GM21360 (cell line): ENCODE data around the gene GLI3.

Experiments
- ATAC-seq: cut with Tn5 transposase; IDR thresholded peaks from one replicate; pipeline ENCODE4 v1.9.1; 2021; ENCODE audit warnings: mild to moderate bottlenecking, moderate library complexity; ENCODE audit not compliant: unreplicated experiment

GLI3 gene

DNA sequence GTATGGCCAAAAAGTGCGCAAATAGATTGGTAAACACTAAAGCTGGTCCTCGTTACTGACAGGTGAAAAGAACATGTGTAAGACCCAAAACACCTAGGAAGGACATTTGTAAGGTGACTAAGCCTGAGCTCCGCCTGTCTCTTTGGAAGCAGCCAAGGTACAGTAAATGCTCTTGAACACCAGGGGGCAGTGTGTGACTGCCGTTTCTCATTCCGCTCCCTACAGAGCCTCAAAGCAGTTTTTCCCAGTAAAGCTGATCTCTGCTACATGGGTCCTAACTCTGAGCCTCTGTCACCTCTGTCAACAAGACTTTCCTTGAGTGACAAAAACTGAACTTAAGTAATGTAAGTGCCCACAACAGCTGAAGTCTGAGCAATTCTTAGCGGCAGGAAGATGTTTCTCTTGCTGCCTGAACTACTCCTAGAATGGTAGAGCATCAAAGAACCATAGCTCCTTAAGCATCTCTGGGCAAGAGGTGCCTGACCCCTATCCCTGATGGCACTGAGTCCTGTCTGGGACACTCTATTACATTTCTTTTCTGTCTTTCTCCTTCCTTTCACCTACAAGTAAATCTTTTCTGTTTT, 296.2 kb downstream of the GLI3 start:
- peak; percentile 76 for ATAC-seq

DNA sequence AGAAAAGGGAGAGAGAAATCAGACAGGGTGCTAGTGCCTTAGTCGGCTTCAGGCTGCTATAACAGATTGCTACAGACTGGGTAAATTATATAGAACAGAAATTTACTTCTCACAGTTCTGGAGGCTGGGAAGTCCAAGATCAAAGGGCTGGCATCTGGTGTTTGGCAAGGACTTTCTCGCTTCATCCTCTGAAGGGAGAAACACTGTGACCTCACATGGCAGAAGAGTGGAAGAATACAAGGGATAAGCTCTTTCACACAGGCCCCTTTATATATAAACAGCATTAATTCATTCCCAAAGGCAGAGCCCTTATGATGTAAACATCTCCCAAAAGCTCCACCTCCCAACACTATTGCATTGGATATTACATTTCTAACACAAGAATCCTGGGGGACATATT, 298.6 kb downstream of the GLI3 start:
- ATAC-seq = no peak

DNA sequence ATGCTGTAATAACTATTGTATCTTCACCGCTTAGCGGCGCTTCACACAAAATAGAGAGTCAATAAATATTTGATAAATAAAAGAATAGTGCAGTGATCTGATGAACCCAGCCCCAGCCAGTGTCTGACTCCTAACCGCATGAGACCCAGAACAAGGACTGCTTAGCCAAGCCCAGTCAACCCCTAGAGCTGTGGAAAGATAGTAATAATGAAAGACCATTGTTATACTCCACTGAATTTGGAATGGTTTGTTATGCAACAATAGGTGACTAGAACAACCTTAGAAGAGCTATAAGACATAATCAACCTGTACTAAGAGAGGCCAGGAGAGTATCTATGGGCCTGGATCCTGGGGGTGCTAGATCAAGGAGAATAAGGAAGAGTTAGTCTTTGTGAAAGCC, 303.6 kb downstream of the GLI3 start:
- ATAC-seq = no peak

DNA sequence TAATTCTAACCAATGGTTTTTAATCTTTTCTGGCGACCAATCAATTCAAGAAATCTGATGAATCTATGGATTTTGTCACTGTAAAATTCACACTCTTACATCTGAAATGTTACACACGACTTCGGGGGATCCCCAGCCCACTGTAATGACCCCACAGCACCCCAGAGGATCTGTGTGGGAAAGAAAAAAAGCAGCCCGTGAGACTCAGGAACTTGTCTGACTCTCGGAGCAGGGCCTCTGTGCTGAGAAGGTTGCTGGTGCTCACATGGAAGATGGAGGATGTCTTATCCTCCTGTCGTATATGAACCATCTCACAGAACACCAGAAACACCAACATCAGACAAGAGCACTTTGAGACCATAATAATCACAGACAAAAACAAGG, 305.8 kb downstream of the GLI3 start:
- no peak for ATAC-seq

DNA sequence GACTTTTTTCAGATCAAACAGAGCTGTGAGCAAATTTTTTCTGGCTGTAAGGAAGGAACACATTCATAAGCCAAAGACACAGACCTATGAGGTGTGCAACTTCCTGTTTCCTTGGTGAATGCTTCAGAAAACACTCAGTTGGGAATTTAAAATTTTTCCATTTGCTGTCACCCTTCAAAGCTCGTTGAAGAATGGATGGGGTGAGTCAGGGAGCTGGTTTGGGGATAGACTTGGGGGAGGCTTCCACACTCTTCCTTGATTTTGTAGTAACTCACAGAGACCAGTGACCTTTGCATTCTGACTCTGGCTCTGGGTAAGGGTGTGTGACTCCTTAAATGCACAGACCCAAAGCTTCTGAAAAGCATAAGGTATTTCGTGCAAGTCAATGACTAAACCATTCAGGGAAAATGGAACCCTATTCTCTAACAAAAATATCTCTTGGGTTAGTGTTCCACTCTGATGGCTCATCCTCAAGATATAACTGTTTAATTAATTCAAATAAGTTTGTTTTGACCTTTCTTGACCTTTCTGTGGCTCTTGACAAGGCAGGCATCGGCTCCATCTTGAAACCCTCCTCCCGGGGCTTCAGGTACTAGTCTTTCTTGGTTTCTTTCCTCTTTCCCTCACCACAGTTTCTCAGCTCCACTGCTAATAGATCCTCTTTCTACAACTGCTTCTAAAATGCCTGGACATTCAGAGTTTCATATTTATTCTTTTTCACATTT, 306.3 kb downstream of the GLI3 start:
- ATAC-seq = no peak

DNA sequence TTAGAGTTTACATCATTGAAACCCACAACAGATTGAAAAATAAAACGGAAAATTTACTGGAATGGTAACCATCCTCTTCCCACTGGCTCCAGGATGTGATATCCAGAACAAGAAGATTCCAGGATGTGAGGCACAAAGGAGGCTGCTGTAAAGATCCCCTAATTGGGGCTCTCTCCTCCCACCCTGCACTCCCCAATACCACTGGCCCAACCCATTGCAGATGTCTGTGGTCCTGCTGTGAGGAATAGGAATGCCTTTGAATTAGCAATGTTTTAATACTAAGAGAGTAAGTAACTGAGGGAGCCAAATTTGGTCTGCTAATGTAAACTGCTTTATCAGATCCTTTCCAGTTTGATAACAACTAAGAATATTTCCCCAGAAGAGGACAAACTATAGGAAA, 308.2 kb downstream of the GLI3 start:
- no peak for ATAC-seq

DNA sequence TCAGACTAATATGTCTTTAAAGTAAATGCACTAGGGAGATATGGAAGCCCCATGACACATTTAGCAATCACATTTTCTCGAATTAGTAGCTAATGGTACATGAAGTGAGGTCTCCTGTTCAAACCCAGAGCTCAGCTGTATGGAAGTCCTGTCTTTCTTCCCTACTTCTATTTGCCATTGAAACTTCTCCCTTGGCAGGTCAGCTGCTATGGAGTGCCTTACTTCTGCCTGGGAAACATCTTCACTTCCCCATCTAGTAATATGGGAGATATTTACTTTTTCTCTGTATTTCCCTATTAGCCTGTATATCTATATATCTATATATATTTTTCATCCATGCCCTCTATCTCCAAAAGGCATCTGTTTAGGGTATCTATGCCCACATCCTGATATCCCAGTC, 308.8 kb downstream of the GLI3 start:
- ATAC-seq = no peak

DNA sequence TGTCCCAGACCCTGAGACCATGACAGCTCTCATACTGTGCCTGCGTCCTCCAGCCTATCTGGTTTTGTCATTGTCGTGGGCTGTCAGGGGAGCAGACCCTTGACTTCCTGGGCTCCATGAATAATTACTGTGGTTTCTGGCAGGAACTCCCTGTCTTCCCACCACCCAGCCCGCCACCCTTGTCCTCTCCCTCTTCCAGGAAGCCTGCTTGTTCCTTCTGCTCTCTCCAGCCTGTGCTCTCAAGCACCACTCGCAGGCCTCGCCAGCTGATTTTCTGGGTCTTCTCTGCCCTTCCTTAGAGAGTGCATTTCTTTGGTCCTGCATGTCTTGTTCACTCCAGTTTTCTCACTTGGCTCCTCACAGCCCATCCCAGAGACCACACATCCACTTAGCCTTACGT, 309.6 kb downstream of the GLI3 start:
- ATAC-seq = no peak

DNA sequence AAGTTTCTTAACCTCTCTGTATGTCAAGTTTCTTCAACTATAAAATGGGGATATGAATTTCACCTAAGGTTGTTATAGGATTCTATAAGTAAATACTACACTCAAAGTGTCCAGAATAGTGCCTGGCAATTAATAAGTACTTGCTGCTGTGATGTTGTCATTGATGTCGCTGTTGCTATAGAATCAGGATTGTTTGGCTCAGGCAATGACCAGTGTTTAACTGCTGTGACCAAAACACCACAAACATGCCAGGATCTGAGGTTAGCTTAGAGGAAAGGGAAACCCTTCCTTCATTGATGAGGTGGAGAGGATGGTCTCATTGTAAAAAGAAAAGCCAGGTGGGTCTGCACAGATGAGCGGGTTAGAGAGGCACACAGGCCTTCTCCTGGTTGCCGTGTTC, 311.1 kb downstream of the GLI3 start:
- ATAC-seq = no peak

DNA sequence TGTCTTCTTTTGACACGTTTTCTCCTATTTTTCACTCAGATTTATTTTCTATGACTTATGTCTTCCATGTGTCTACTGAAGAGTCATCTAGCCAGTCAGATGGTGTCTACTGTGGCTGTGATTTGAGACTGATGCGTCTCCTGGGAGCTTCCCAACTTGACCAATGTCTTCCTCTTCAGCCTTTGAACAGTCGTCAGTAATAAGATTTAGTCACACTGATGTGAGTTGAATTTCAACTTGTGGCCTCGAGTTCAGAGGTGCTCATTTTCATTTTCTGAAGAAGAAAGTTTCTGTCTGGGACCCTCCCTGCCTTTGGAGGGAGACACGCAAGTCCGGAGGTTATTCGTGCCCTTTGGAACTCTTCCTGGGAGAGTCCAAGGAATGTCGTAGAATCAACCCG, 312.2 kb downstream of the GLI3 start:
- ATAC-seq = no peak

DNA sequence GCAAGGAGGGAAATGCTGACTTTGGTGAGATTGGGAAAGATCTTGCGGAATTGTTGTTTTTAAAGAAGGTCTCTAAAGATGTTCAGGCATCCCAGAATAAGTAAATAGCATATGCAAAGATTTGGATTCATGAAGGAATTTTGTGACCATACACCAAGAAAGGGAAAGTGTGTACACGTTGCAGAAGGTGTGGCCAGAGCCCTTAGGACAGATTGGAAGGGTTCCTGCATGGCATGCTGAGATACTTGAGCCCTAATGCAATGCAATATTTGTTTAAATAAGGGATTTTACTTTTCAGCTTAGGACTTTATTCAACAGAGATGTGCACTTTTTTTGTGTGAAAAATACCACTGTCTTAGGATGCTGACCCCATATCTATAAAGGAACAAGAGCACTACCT, 314.6 kb downstream of the GLI3 start:
- ATAC-seq = no peak

DNA sequence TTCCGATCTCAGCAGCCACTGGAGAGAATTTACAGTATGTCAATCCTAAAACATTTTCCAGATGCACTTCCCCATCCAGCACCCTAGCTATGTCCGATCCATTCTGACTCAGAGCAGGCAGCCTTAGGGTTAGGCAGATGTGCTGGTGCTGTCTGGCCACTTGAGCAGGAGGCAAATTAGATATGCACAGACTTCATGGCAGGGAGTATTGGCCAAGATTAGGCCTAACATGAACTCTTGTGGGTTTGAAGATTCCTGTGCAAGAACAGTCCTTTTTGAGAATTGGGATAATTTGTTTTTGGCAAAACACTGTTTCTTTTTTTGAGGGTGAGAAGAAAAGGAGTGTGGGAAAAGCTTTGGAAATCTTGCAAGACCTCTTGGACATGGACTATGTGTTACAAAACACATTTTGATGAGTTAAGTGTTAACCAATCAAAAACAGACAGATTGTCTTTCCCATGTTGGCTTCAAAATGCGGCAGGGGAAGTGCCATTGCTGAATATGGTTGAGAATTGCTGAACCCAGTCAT, 315.5 kb downstream of the GLI3 start:
- ATAC-seq = no peak

DNA sequence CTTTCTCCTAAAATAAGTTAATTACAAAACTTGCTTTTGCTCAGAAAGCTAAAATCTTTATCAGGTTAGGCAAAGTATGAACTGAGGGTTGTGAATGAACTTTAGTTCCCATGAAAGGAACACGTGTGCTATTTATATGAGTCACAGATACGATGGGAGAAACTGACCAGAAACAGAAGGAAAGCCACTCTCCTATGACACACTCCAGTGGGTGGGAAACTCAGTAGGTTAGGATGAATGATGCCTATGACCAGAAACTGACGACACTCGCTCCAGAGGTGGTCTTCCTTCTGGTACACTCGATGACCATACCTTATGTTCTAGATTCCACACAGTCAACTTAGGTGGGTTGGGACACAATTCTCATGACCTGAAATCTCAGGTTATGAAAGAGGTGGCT, 318.4 kb downstream of the GLI3 start:
- ATAC-seq = no peak

DNA sequence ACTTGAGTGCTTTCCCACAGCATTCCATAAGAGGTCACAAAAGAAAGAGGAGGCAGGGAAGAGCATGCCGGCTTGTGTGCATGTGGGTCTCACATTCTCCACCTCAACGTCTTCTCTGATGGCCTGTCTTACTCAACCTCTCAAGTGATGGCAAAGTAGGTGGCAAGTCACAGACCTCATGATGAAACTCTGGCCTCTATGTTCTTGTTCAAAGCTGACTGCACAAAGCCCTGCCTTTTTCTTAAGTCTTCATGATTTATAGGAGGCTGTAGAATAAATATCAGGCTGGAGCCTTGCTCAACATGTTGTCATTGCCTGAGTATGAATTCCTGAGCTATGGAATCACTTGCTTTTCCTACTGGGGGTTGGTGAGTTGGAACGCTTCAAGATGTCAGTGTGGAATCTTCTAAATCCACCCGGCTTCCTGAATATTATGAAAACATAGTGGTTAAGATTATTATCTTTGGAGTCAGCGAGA, 320.5 kb downstream of the GLI3 start:
- ATAC-seq = no peak

DNA sequence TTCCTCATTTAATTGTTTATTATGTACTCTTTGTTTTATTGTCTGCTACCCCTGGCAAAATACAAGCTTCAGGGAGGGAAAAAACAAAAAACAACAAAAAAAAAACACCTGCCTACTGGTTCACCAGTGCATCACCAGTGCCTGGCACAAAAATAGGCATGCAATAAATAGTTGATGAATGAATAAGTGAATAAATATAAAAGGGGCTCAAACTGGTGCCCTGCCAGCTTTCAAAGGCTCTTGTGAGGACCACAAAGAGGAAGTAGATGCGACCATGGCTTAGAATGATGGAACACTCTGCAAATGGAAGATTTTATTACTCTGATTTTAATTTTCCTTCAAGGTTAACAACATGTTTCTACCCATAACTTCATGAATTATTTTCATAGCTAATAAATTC, 321.1 kb downstream of the GLI3 start:
- ATAC-seq = no peak

DNA sequence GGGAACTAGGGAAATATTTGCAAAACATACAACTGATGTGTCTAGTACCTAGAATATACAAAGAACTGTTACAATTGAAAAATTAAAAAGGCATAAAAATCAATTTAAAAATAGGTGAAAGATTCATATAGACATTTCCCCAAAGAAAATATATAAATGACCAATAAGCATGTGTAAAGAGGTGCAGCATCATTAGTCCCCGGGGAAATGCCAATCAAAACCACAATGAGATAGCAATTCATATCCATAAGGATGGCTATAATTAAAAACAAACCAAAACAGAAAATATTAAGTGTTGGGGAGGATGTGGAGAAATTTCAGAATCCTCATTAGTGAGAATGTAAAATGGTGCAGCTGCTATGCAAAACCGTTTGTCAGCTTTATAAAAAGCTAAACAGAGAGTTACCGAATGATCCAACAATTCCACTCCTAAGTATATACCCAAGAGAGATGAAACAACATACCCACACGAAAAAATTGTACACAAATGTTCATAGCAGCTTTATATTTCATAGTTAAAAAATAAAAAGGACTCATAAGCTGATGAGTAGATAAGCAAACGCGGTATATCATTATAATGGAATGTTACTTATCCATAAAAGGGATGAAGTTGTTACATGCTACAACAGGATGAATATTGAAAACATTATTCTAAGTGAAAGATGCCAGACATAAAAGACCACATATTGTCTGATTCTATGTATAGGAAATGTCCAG, 324.0 kb downstream of the GLI3 start:
- no peak for ATAC-seq

DNA sequence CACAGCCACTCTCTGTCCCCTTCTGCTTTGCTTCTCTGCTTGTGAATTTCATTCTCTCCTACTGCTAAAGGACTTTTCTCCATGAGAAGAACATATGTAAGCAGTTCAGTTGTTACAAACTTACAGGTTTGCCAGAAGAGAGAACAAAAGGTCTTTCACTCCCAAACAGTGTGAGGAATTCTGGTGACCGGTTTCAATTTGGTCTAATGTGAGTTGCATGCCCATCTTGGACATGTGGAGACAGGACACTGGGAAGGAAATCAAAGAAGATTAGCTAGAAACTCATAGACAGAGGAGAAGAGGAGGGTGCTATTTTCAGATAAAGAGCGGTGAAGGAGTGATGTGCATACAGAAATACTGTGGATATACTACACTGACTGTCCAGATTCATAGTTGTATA, 324.6 kb downstream of the GLI3 start:
- no peak for ATAC-seq

DNA sequence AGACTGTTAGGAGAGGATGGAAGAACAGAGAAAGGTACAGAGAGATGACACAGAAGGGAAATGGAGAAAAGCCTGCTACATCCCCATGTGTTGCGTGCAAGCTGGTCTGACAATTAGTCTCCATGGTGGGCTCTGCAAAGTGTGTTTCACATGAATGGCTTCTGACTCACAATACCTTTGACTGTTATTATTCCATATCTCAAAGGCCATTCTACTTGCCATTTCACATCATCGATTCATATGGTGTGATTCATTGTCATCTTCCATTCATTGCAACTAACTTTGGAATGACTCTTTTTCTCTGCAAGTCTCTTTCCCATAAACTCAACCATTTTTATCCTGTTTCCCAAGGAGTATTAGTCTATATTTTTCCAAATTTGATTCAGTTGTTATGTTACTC, 325.2 kb downstream of the GLI3 start:
- no peak for ATAC-seq
